ENCODE measurements around the gene KIF12. TPM values are rescaled to one million over a fixed set of nuclear protein-coding genes. Genes with fewer than 3 reads are reported as not detected.

KIF12 gene
- total RNA-seq, result not detected

GRCh38 chr9:114098936-114099668, at the start of gene KIF12:
Gene KIF12 (minus strand): TSS chr9:114099292. CDS start chr9:114099276, 16 bp downstream.
- Histone ChIP-seq H3K9me3 (no peaks in the 10 kb centered on the region), H3K36me3 (no peaks in the 10 kb centered on the region), H3K27ac (no peak within 1 kb of the TSS), H3K4me3 (peak within 1 kb of the TSS; percentile 40 to 61), H3K27me3 (no peaks in the 10 kb centered on the region), H3K4me1 (peaks cover 0 to 16% of the 10 kb centered on the region in 2 donors)
- no peak for TF ChIP-seq CTCF (IDR thresholded peaks at IDR 0.05)
- DNase-seq (ENCODE audit: low spot score), result no peak

- no peaks in the 10 kb centered on the region for H3K36me3 ChIP-seq
- TF ChIP-seq CTCF (IDR thresholded peaks at IDR 0.05), result no peak
- no peaks in the 10 kb centered on the region for H3K27me3 ChIP-seq
- no peak overlapping the region for H3K4me3 ChIP-seq
- no peak overlapping the region for H3K27ac ChIP-seq
- DNase-seq (ENCODE audit: low spot score), result no peak
- H3K4me1 ChIP-seq, result peaks cover 0 to 8% of the 10 kb centered on the region in 2 donors
- no peaks in the 10 kb centered on the region for H3K9me3 ChIP-seq
Measured at GRCh38 chr9:114146735-114147134, 47.6 kb upstream of the KIF12 start.

GRCh38 chr9:114143234-114143633, 44.1 kb upstream of the KIF12 start:
- no peaks in the 10 kb centered on the region for H3K27me3 ChIP-seq
- DNase-seq (ENCODE audit: low spot score), result no peak
- peaks cover 0 to 32% of the 10 kb centered on the region in 2 donors for H3K4me1 ChIP-seq
- no peak for TF ChIP-seq CTCF (IDR thresholded peaks at IDR 0.05)
- H3K27ac ChIP-seq, result no peak overlapping the region
- no peaks in the 10 kb centered on the region for H3K9me3 ChIP-seq
- no peaks in the 10 kb centered on the region for H3K36me3 ChIP-seq
- H3K4me3 ChIP-seq, result no peak overlapping the region

- Histone ChIP-seq H3K27me3 (no peaks in the 10 kb centered on the region), H3K4me1 (peaks cover 0 to 32% of the 10 kb centered on the region in 2 donors), H3K27ac (peak overlapping the region in 1 of 2 donors; percentile 60), H3K4me3 (no peak overlapping the region), H3K9me3 (no peaks in the 10 kb centered on the region), H3K36me3 (no peaks in the 10 kb centered on the region)
- DNase-seq (ENCODE audit: low spot score), result no peak
- TF ChIP-seq CTCF (IDR thresholded peaks at IDR 0.05), result no peak
Measured at GRCh38 chr9:114141553-114142402, 42.7 kb upstream of the KIF12 start.

- DNase-seq (ENCODE audit: low spot score), result no peak
- H3K4me1 ChIP-seq, result peaks cover 0 to 32% of the 10 kb centered on the region in 2 donors
- H3K27me3 ChIP-seq, result no peaks in the 10 kb centered on the region
- TF ChIP-seq CTCF (IDR thresholded peaks at IDR 0.05), result no peak
- H3K4me3 ChIP-seq, result no peak overlapping the region
- H3K9me3 ChIP-seq, result no peaks in the 10 kb centered on the region
- H3K36me3 ChIP-seq, result no peaks in the 10 kb centered on the region
- H3K27ac ChIP-seq, result peak overlapping the region; percentile 32 to 60
Measured at GRCh38 chr9:114140850-114141249, 41.8 kb upstream of the KIF12 start.

Data from right atrium auricular region (tissue), 2 donors.